NCI-H526 treated with DMSO at 0.1 percent for 48 hours (cell line): ENCODE data around the gene FIZ1.

Experiments
- DNase-seq: peaks from one replicate; lab custom pipeline; 2025; lab: John Stamatoyannopoulos, UW

The FIZ1 gene

GRCh38 chr19:55635856-55636440, 36.6 kb upstream of the FIZ1 start:
- DNase-seq: no peak

- DNase-seq: no peak
These were observed 36.0 kb upstream of the FIZ1 start for GRCh38 chr19:55635334-55635717.

- DNase-seq: no peak
These were observed 34.5 kb upstream of the FIZ1 start for GRCh38 chr19:55633861-55634260.

DNA sequence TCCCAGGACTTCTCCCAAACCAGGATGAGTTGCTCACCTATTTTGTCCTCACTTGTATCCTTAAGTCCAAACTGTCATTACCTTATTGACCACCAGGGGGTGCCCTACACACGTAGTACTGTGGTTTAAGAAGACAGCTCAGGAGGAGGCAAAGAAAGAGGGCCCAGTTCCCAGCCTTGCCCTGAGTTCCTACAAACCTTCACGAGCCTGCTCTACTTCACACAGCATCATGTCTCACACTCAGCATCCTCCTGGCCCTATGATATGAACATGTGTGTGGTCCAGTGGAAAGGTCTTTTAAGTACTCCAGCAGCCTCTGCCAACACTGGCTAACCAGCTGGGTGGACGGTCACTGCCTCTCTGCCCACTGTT, 33.1 kb upstream of the FIZ1 start:
- peak; percentile 80 for DNase-seq

DNA sequence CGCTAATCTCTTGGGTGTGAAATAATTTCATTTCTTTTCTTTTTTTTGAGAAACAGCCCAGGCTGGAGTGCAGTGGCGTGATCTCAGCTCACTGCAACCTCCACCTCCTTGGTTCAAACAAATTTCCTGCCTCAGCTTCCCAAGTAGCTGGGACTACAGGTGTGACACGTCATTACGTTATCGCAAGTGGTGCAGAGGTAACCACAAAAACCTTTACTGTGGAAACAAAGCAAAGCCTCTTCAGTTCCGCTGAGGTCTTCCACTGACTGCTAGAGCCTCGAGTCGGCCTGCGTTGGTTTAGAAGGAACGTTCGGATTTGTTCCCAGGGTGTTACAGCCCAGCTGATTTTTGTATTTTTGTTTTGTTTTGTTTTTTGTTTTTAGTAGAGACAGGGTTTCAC, 27.0 kb upstream of the FIZ1 start:
- no peak for DNase-seq

GRCh38 chr19:55625004-55625326, 25.6 kb upstream of the FIZ1 start:
- no peak for DNase-seq

GRCh38 chr19:55624109-55625003, 25.0 kb upstream of the FIZ1 start, which contains the start of gene ZNF784:
Gene ZNF784 (minus strand): TSS chr19:55624566. CDS start chr19:55624561, 5 bp downstream.
- DNase-seq: peak; percentile 91

DNA sequence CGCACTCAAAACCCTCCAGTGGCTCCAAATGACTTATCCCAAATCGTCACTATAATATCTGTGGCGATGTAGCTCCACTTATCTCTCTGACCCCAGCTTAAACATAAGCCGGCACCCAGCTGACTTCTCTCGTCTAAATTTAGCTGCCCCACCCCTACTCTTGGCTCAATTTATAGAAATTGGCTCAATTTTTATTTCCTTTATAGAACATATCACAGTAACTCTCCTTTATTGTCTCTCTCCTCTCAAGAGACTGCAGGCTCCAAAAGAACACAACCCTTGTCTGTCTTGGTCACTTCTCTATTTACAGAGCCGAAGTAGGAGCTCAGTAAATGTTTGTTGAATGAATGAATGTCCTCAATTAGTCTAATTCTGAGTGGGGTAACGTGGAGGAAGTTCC, 24.2 kb upstream of the FIZ1 start:
- no peak for DNase-seq

DNA sequence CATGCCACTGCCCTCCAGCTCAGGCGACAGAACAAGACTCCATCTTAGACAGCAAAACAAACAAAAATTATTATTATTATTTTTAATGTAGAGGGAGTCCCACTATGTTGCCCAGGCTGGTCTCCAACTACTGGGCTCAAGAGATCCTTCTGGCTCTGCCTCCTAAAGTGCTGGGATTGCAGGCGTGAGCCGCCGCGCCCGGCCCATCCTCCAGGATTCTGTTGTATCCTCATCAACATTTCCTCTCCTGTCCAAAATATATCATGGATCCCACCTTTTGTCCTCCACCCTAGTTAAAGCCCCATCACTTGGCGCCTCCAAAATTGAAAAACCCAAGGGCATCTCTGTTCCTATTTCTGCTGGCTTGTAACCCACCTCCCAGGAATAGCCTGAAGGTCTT, 23.8 kb upstream of the FIZ1 start:
- no peak for DNase-seq

DNA sequence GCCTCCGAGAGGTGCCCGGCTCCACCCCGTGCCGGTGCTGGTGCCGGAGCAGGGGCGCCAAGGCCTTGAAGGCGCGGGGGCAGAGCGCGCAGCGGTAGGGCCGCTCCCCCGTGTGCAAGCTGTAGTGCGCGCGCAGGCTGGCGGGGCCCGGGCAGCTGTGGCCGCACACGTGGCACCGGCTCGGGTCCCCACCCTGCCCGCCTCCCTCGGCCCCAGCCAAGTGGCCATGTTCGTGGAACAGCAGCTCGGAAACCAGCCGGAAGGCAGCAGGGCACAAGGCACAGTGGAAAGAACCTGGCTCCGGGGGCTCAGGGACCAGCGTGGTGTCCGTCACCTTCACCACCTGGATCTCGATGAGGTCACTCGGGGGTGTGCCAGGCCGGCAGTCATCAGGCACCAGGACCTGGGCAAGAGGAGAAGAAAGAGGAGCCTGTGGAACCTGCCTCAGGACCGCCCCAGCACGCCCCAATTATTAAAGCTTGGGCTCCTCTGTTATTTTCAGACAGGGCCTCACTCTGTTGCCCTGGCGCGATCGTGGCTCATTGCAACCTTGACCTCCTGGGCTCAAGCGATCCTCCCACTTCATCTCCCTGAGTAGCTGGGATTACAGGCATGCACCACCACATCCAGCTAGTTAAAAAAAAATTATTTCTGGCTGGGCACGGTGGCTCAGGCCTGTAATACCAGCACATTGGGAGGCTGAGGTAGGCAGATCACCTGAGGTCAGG, 23.1 kb upstream of the FIZ1 start:
- DNase-seq: no peak

DNA sequence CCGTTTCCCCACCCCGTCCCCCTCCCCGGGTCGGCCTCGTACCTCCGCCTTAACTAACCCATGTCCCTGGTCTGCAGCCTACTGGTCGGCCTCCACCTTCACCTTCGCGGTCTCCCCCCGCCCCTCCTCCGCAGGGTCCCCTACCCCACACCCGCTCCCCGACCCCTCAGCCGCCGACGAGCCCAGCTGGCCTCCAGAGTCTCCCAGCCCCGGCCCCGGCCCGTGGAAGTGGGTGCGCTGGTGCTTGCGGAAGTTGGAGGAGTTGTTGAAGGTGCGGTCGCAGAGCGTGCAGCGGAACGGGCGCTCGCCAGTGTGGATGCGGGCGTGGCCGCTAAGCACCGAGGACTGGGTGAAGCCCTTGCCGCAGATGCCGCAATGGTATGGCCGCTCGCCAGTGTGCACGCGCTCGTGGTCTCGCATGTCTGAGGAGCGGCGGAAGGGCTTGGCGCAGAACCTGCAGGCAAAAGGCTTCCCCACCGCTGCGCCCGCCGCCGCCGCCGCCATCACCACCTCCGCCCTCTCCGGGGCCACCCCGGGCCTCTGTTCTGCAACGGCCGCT, 22.4 kb upstream of the FIZ1 start:
- DNase-seq: no peak

GRCh38 chr19:55621205-55621672, 21.9 kb upstream of the FIZ1 start:
- DNase-seq: no peak

DNA sequence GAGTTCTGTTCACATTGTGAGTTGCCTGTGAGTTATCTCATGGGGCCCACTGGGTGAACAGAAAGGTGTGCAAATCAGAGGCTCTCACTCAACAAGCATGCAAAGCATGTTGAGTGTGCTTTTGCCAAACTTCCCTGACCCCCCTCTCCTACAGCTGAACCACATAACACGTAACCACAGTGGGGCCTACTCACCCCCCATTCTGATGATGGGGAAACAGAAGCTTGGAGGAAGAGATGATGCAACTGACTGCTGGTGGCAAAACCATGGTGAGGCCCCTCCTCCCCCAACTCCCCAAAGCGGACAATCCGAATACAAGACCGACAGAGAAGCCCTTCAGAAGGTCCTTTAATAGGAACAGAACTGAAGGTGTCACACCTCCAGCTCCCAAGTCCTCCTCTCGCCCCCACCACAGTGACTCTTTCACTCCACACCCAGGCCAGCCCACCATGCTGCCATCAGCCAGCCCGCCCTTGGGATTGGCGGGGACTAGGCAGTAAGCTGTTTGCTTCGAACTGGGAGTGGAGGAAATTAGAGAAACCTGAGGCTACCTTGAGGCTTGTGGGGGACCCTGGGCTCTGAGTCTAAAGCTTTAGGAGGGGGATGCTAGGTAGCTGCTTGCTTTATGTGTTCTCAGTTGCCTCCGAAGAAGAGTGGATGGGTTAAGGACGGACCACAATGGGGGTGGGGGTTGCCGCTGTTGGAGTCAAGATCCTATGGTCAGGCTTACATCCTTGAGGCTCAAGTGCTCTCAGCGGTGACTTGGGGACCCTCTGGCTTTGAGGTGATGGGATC, 21.3 kb upstream of the FIZ1 start:
- no peak for DNase-seq

- DNase-seq: no peak
These were observed 20.0 kb upstream of the FIZ1 start for GRCh38 chr19:55619286-55619685.

DNA sequence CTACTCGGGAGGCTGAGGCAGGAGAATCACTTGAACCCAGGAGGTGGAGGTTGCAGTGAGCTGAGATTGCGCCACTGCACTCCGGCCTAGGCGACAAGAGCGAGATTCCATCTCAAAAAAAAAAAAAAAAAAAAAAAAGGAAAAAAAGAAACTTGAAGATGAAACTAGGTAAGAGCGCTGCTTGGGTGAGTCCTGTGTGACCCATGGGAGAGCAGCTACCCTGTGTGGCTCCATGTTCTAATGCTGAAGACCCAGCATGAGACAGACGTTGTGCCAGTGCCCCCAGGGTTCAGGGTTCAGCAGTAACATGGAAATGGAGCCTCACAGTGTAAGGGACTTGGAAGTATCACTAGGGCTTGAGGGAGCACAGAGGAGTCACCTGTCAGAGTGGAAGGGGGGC, 19.1 kb upstream of the FIZ1 start:
- DNase-seq: no peak

DNA sequence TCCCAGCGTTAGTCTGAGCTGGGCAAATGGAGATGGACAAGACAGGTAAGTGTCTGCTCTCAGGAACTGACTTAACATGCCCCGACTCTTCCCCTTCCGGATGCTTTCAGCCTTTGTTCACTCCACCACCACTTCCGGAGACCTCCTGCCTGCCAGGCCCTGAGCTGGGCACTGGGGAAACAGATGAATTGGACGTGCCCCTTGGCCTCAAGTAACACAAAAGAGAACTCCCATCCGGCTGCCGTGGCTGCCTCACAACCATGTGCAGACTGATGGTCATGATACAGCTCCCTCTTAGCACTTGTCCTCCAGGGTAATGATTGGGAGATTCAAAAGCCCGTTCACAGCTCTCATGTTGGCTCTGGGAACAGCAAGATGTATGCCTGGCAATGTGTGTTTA, 18.1 kb upstream of the FIZ1 start:
- DNase-seq: no peak

GRCh38 chr19:55616395-55616875, 17.1 kb upstream of the FIZ1 start:
- no peak for DNase-seq

GRCh38 chr19:55615543-55616394, 16.5 kb upstream of the FIZ1 start:
- DNase-seq: no peak

GRCh38 chr19:55614711-55615542, 15.6 kb upstream of the FIZ1 start:
- no peak for DNase-seq
